B cell (primary cell): ENCODE data around the gene KRT38. TPM values are rescaled to one million over a fixed set of nuclear protein-coding genes. Genes with fewer than 3 reads are reported as not detected.

Source experiments
- ATAC-seq: fragments of 200-7000 bp; cut with Tn5 transposase; one replicate; pipeline ENCODE4 v1.10.0; 2021; ENCODE audit warnings: low read depth, mild to moderate bottlenecking, moderate number of reproducible peaks, moderate library complexity
- CTCF ChIA-PET: fragments of 350-600 bp; sonication (Branson Sonifier 250); formaldehyde crosslinking; loops from one replicate; lab custom pipeline; 2021; ENCODE audit warnings: antibody characterized with exemption, inconsistent platforms; lab: Charles Lee
- POLR2A ChIA-PET: fragments of 350-600 bp; sonication (Branson Sonifier 250); formaldehyde crosslinking; loops from one replicate; lab custom pipeline; 2021; ENCODE audit warnings: antibody characterized with exemption; lab: Charles Lee
- DNase-seq: peaks from one replicate; pipeline ENCODE4 v3.0.0; 2013
- H2AFZ ChIP-seq: 2 replicates; pipeline ENCODE4 v1.6.1; 2012; ENCODE audit warnings: mild to moderate bottlenecking, low read depth, low read length; ENCODE audit not compliant: insufficient read depth, poor library complexity, severe bottlenecking
- H3K27ac ChIP-seq, 2 donors: 1 replicate in 1 of 2; 2 replicates in 1 of 2; pipeline ENCODE4 v1.5.1; 2012 to 2013; ENCODE audit warnings: low read length in 2 of 2, mild to moderate bottlenecking in 2 of 2, moderate library complexity in 1 of 2
- H3K27me3 ChIP-seq, 4 experiments: fragments of 200-600 bp in 1 of 4; sonication (generic) in 1 of 4; replicated peaks in 1 of 4; 1 replicate in 2 of 4; 2 replicates in 2 of 4; pipeline versions ENCODE4 v1.6.1 to v1.7.0; 2013 to 2016; ENCODE audit warnings: low read length in 3 of 4, mild to moderate bottlenecking in 2 of 4, mixed read lengths in 1 of 4, moderate library complexity in 1 of 4; ENCODE audit not compliant: insufficient read depth in 4 of 4, control insufficient read depth in 3 of 4; ENCODE audit errors: control extremely low read depth in 1 of 4
- H3K36me3 ChIP-seq, 2 experiments: replicated peaks in 1 of 2; 1 replicate in 1 of 2; 2 replicates in 1 of 2; pipeline versions ENCODE4 v1.6.1 to v1.7.1; 2013; ENCODE audit warnings: low read length in 1 of 2; ENCODE audit not compliant: insufficient read depth in 2 of 2, control insufficient read depth in 1 of 2; ENCODE audit errors: control extremely low read depth in 1 of 2, extremely low read depth in 1 of 2
- H3K4me1 ChIP-seq, 2 donors: fragments of 200-600 bp in 1 of 2; sonication (generic) in 1 of 2; 1 replicate in 1 of 2; 2 replicates in 1 of 2; pipeline versions ENCODE4 v1.5.1 to v1.6.1; 2013 to 2017; ENCODE audit warnings: low read length in 2 of 2; ENCODE audit not compliant: control insufficient read depth in 2 of 2, insufficient read depth in 2 of 2
- H3K4me2 ChIP-seq: replicated peaks from 2 replicates; pipeline ENCODE3; 2012; ENCODE audit warnings: mild to moderate bottlenecking, low read depth, low read length; ENCODE audit not compliant: poor library complexity, severe bottlenecking
- H3K4me3 ChIP-seq, 5 experiments: fragments of 200-600 bp in 1 of 5; sonication (generic) in 1 of 5; 1 replicate in 3 of 5; 2 replicates in 2 of 5; pipeline versions ENCODE4 v1.5.1 to v1.7.0; 2011 to 2016; ENCODE audit warnings: low read length in 4 of 5, mild to moderate bottlenecking in 4 of 5, low read depth in 2 of 5, control low read depth in 1 of 5, moderate library complexity in 1 of 5; ENCODE audit not compliant: insufficient read depth in 1 of 5; ENCODE audit errors: control extremely low read depth in 1 of 5, extremely low read depth in 1 of 5
- H3K79me2 ChIP-seq: fragments of 200-600 bp; sonication (generic); one replicate; pipeline ENCODE4 v1.6.0; 2016; ENCODE audit warnings: low read length; ENCODE audit not compliant: control insufficient read depth, insufficient read depth
- H3K9ac ChIP-seq: fragments of 200-600 bp; sonication (generic); 2 replicates; pipeline ENCODE4 v1.6.1; 2017; ENCODE audit warnings: mild to moderate bottlenecking, low read length, moderate library complexity
- H3K9me3 ChIP-seq, 3 donors: one replicate each; pipeline versions ENCODE4 v1.6.1 to v1.7.1; 2013; ENCODE audit warnings: low read length in 2 of 3; ENCODE audit not compliant: control insufficient read depth in 2 of 3, insufficient read depth in 1 of 3; ENCODE audit errors: control extremely low read depth in 1 of 3
- H4K20me1 ChIP-seq: 2 replicates; pipeline ENCODE4 v1.6.0; 2012; ENCODE audit warnings: mild to moderate bottlenecking, low read length; ENCODE audit not compliant: insufficient read depth, control insufficient read depth, poor library complexity, severe bottlenecking
- H3K27ac Mint-ChIP-seq: one replicate; pipeline ENCODE4 v1.8.0; 2021; ENCODE audit warnings: mixed read lengths
- H3K27me3 Mint-ChIP-seq: one replicate; pipeline ENCODE4 v1.8.0; 2021; ENCODE audit warnings: mixed read lengths
- H3K4me1 Mint-ChIP-seq: one replicate; pipeline ENCODE4 v1.8.0; 2021; ENCODE audit warnings: mixed read lengths
- H3K4me3 Mint-ChIP-seq: one replicate; pipeline ENCODE4 v1.8.0; 2021; ENCODE audit warnings: mixed read lengths
- H3K9me3 Mint-ChIP-seq: one replicate; pipeline ENCODE4 v1.8.0; 2022; ENCODE audit warnings: mixed read lengths; ENCODE audit not compliant: insufficient read depth
- EZH2 ChIP-seq: IDR thresholded peaks from 2 replicates; pipeline ENCODE4 v1.6.1; 2012; ENCODE audit warnings: borderline replicate concordance, low read depth, mild to moderate bottlenecking, moderate library complexity, low read length; ENCODE audit not compliant: insufficient read depth, poor library complexity, severe bottlenecking
- WGBS: methylation state at CpG from one replicate; pipeline ENCODE4 v1.1.5; 2013; ENCODE audit warnings: missing lambda C conversion rate; ENCODE audit not compliant: insufficient coverage; 5-methylcytosine and 5-hydroxymethylcytosine counted together
- intact Hi-C: fragments of 100-400 bp; cut with micrococcal nuclease; formaldehyde crosslinking; loops from one replicate; pipeline ENCODE4 v1.10.0; 2022
- polyA plus RNA-seq: library from polyadenylated mRNA; depleted of rRNA; stranded (reverse); fragments of >200 nt; gene quantifications from 2 replicates; pipeline ENCODE4 v1.2.3, GENCODE V29; 2012
- total RNA-seq, 2 donors: library from RNA; stranded (reverse); fragments of 120-200 nt in 1 of 2; gene quantifications; 1 replicate in 1 of 2; 2 replicates in 1 of 2; pipeline versions ENCODE4 v1.2.3 to v1.2.4, GENCODE V29; 2013 to 2022
- TF ChIP-seq, protein P1 (sequence below): fragments of 200-600 bp; IDR thresholded peaks from one replicate; pipeline ENCODE4 v1.8.0; 2022; ENCODE audit warnings: antibody characterized with exemption, mild to moderate bottlenecking

Gene KRT38
- total and polyA plus RNA-seq, 2 donors (not counting 1 experiment from before 2014, with no cell fraction given), result not detected

GRCh38 chr17:41415833-41416335, 24.9 kb downstream of the KRT38 start:
- intact Hi-C loops, result no loop called here
- Histone ChIP-seq H4K20me1 (no peaks in the 10 kb centered on the region), H3K4me1 (no peaks in the 10 kb centered on the region), H3K4me2 (no peak overlapping the region), H3K9me3 (no peaks in the 10 kb centered on the region), H3K36me3 (no peaks in the 10 kb centered on the region), H3K27ac (no peak overlapping the region), H2AFZ (no peak overlapping the region), H3K9ac (no peak overlapping the region), H3K4me3 (no peak overlapping the region), H3K79me2 (no peaks in the 10 kb centered on the region), H3K27me3 (peaks cover 0 to 3% (median 0%) of the 10 kb centered on the region in 4 experiments)
- ChIA-PET POLR2A (no interaction called here), CTCF (no interaction called here)
- no peak overlapping the region for H3K4me3 Mint-ChIP-seq
- H3K27ac Mint-ChIP-seq, result no peak overlapping the region
- no peaks in the 10 kb centered on the region for H3K27me3 Mint-ChIP-seq
- ATAC-seq, result no peak
- DNase-seq, result no peak
- H3K4me1 Mint-ChIP-seq, result no peaks in the 10 kb centered on the region
- no CpG with 5 or more reads among the region's 3 CpGs for WGBS
- H3K9me3 Mint-ChIP-seq, result no peaks in the 10 kb centered on the region
- TF ChIP-seq, protein P1, sequence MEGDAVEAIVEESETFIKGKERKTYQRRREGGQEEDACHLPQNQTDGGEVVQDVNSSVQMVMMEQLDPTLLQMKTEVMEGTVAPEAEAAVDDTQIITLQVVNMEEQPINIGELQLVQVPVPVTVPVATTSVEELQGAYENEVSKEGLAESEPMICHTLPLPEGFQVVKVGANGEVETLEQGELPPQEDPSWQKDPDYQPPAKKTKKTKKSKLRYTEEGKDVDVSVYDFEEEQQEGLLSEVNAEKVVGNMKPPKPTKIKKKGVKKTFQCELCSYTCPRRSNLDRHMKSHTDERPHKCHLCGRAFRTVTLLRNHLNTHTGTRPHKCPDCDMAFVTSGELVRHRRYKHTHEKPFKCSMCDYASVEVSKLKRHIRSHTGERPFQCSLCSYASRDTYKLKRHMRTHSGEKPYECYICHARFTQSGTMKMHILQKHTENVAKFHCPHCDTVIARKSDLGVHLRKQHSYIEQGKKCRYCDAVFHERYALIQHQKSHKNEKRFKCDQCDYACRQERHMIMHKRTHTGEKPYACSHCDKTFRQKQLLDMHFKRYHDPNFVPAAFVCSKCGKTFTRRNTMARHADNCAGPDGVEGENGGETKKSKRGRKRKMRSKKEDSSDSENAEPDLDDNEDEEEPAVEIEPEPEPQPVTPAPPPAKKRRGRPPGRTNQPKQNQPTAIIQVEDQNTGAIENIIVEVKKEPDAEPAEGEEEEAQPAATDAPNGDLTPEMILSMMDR, result no peak
- TF ChIP-seq EZH2, result no peak

DNA sequence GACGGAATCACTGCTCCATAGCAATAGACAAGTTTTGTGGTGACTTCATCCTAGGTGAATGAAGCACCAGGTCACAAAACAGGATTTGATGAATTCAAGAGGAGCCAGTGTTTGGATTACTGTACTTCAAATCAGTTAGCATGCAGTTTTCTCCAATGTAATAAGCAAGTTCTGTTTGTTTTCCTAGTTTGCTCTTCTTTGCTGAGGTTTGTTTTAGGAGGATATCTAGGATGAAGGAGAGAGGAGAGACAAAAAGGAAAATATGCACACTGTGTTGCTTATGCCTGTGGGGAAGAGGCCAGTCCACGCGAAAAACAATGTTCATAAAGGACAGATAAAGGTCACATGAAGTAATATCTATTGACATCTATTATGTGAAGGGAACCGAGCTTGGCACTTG, 25.4 kb downstream of the KRT38 start:
- Histone ChIP-seq H3K4me3 (no peak overlapping the region), H2AFZ (no peak overlapping the region), H4K20me1 (no peaks in the 10 kb centered on the region), H3K9ac (no peak overlapping the region), H3K27me3 (peaks cover 0 to 3% (median 0%) of the 10 kb centered on the region in 4 experiments), H3K9me3 (no peaks in the 10 kb centered on the region), H3K27ac (no peak overlapping the region), H3K4me2 (no peak overlapping the region), H3K36me3 (no peaks in the 10 kb centered on the region), H3K4me1 (no peaks in the 10 kb centered on the region), H3K79me2 (no peaks in the 10 kb centered on the region)
- no peak for ATAC-seq
- no peak overlapping the region for H3K27ac Mint-ChIP-seq
- no peak for DNase-seq
- ChIA-PET POLR2A (no interaction called here), CTCF (no interaction called here)
- WGBS, result 100% methylated on average over 1 of the region's 4 CpGs
- no peak overlapping the region for H3K4me3 Mint-ChIP-seq
- H3K27me3 Mint-ChIP-seq, result no peaks in the 10 kb centered on the region
- H3K4me1 Mint-ChIP-seq, result no peaks in the 10 kb centered on the region
- TF ChIP-seq EZH2, result no peak
- TF ChIP-seq, protein P1, result no peak
- intact Hi-C loops, result no loop called here
- no peaks in the 10 kb centered on the region for H3K9me3 Mint-ChIP-seq
